ENCODE results near the gene GRAMD1C. TPM values are rescaled to one million over a fixed set of nuclear protein-coding genes. Genes with fewer than 3 reads are reported as not detected.

The GRAMD1C gene
- 5.9 and 7.6 TPM in 2 replicates for total RNA-seq

DNA sequence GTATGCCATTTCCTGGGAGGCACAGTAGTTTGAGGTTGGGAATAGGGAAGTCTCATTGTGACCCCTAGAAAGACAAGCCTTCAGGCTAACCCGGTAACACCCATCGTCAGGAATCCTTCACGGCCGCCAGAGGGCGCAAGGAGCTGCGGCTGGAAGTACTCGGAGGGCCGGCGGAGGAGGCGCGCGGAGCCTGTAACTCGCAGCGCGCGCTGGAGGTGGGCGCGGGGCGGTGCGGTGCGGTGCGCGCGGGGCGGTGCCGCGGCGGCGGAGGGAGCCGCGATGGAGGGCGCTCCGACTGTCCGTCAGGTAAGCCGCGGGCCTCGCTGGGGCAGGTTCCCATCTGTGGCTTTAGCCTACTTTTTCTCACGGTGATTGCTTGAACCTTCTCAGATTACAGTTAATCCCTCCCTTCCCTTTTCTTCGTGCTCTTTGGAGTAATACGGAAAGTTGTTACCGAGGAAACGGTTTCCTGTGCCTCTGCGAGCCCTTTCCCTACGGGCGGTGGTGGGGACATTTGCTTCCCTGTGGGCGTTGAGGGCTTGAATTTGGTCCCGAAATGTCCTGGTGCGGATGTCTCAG, at the start of gene GRAMD1C:
GRAMD1C (plus strand) TSS at position 158 of the 579 bp plus-strand sequence; CDS start at position 280, 122 bp downstream.

GRCh38 chr3:113947372-113948014, 108.9 kb downstream of the GRAMD1C start, which contains the start of gene ZDHHC23:
ZDHHC23 (plus strand) TSS chr3:113948013; CDS start chr3:113948803, 790 bp downstream.

Other genes starting within 250 kb of the GRAMD1C start
- gene USF3, start 142.1 kb upstream of the GRAMD1C start, total RNA-seq, result 5.6 and 6.5 TPM in 2 replicates
- 186 and 299 TPM in 2 replicates for gene NAA50, start 92.5 kb upstream of the GRAMD1C start, total RNA-seq
- 119 and 133 TPM in 2 replicates for gene ATP6V1A, start 91.8 kb upstream of the GRAMD1C start, total RNA-seq
- gene ZDHHC23, start 109.2 kb downstream of the GRAMD1C start, total RNA-seq, result 0.55 and 1.1 TPM in 2 replicates
- gene CCDC191, start 217.7 kb downstream of the GRAMD1C start, total RNA-seq, result 1.2 and 2.5 TPM in 2 replicates
- gene QTRT2, start 217.9 kb downstream of the GRAMD1C start, total RNA-seq, result 14.1 and 23.4 TPM in 2 replicates

All from uterine smooth muscle cell (primary cell).